ENCODE results near the gene TPX2.

- TF ChIP-seq POLR2A (IDR thresholded peaks at IDR 0.05) (no peak), CTCF (IDR thresholded peaks at IDR 0.05) (no peak)
These were observed 25.7 kb downstream of the TPX2 start for GRCh38 chr20:31764641-31765305.

Measured in lower leg skin (tissue), 3 donors.